Sigmoid colon (tissue), 7 donors: ENCODE data around the gene ACVR1. TPM values are rescaled to one million over a fixed set of nuclear protein-coding genes. Genes with fewer than 3 reads are reported as not detected.
"Not testable (repeated sequence)": the region's sequence is repeated elsewhere in the genome, so short reads cannot be mapped to it uniquely, and the experiment has no call there.

Experiments
- DNase-seq: peaks from one replicate; pipeline ENCODE4 v3.0.0-alpha.2; 2019
- H3K27ac ChIP-seq, 4 donors: fragments of 200-600 bp; sonication (generic); one replicate each; pipeline ENCODE4 v1.5.1; 2016 to 2019; ENCODE audit warnings: mild to moderate bottlenecking in 1 of 4
- H3K27me3 ChIP-seq, 3 donors: fragments of 200-600 bp; sonication (generic); one replicate each; pipeline ENCODE4 v1.5.1; 2019; ENCODE audit warnings: mild to moderate bottlenecking in 1 of 3
- H3K36me3 ChIP-seq, 4 donors: fragments of 200-600 bp; sonication (generic); one replicate each; pipeline ENCODE4 v1.5.1; 2016 to 2019
- H3K4me1 ChIP-seq, 4 donors: fragments of 200-600 bp; sonication (generic); one replicate each; pipeline ENCODE4 v1.5.1; 2017 to 2019
- H3K4me3 ChIP-seq, 4 donors: fragments of 200-600 bp; sonication (generic); one replicate each; pipeline ENCODE4 v1.5.1; 2017 to 2019; ENCODE audit warnings: mild to moderate bottlenecking in 2 of 4, moderate library complexity in 1 of 4
- H3K9me3 ChIP-seq, 4 donors: fragments of 200-600 bp in 3 of 4; sonication (generic) in 3 of 4; one replicate each; pipeline versions ENCODE4 v1.5.1 to v1.6.1; 2013 to 2019
- EP300 ChIP-seq, 4 donors: sonication (generic); formaldehyde crosslinking; IDR thresholded peaks; one replicate each; pipeline ENCODE4 v1.6.1; 2017; ENCODE audit warnings: antibody characterized with exemption in 4 of 4
- POLR2A ChIP-seq, 2 donors: fragments of 450-650 bp; IDR thresholded peaks; one replicate each; pipeline ENCODE4 v1.6.1; 2016; ENCODE audit warnings: antibody characterized with exemption in 2 of 2, mild to moderate bottlenecking in 2 of 2, moderate library complexity in 2 of 2
- POLR2AphosphoS5 ChIP-seq, 4 donors: sonication (generic); formaldehyde crosslinking; IDR thresholded peaks; one replicate each; pipeline ENCODE4 v1.6.1; 2017; ENCODE audit warnings: antibody characterized with exemption in 4 of 4
- WGBS, 2 donors: extraction: QIAGEN DNeasy Blood & Tissue Kit; methylation state at CpG; one replicate each; pipeline ENCODE4 v1.1.7; 2013; 5-methylcytosine and 5-hydroxymethylcytosine counted together
- intact Hi-C: fragments of 100-400 bp; cut with DNase I; formaldehyde crosslinking; loops from one replicate; pipeline ENCODE4 v1.15.1; 2023
- polyA plus RNA-seq, 3 donors: library from polyadenylated mRNA; stranded (reverse); fragments of 200-250 nt; gene quantifications; one replicate each; pipeline ENCODE4 v1.2.3, GENCODE V29; 2013
- total RNA-seq, 4 donors: library from RNA; depleted of rRNA; stranded (reverse); fragments of >200 nt; gene quantifications; one replicate each; pipeline ENCODE4 v1.1.0, GENCODE V29; 2016
- TF ChIP-seq, protein P1 (sequence below), 4 experiments: fragments of 450-650 bp in 3 of 4; fragments of 200-600 bp in 1 of 4; IDR thresholded peaks; one replicate each; pipeline ENCODE4 v1.5.1; 2016 to 2019; ENCODE audit warnings: antibody characterized with exemption in 4 of 4, mild to moderate bottlenecking in 3 of 4, moderate library complexity in 2 of 4
- donor health status: healthy with polysubstance abuse.
- donor health status: Bipolar disorder and iron deficiency.
- donor health status: healthy.

Gene ACVR1
- total and polyA plus RNA-seq, 7 donors: 2.3 to 36.0 (median 20.0) TPM

- Histone ChIP-seq H3K4me3 (no peak overlapping the region), H3K27me3 (no peaks in the 10 kb centered on the region), H3K36me3 (peaks cover 0 to 39% (median 2%) of the 10 kb centered on the region in 4 donors), H3K4me1 (no peaks in the 10 kb centered on the region), H3K27ac (no peak overlapping the region), H3K9me3 (peaks cover 0 to 15% (median 10%) of the 10 kb centered on the region in 4 donors)
- TF ChIP-seq POLR2AphosphoS5 (IDR thresholded peaks at IDR 0.05) (no peak), EP300 (IDR thresholded peaks at IDR 0.05) (no peak), POLR2A (IDR thresholded peaks at IDR 0.05) (no peak)
- TF ChIP-seq, protein P1, sequence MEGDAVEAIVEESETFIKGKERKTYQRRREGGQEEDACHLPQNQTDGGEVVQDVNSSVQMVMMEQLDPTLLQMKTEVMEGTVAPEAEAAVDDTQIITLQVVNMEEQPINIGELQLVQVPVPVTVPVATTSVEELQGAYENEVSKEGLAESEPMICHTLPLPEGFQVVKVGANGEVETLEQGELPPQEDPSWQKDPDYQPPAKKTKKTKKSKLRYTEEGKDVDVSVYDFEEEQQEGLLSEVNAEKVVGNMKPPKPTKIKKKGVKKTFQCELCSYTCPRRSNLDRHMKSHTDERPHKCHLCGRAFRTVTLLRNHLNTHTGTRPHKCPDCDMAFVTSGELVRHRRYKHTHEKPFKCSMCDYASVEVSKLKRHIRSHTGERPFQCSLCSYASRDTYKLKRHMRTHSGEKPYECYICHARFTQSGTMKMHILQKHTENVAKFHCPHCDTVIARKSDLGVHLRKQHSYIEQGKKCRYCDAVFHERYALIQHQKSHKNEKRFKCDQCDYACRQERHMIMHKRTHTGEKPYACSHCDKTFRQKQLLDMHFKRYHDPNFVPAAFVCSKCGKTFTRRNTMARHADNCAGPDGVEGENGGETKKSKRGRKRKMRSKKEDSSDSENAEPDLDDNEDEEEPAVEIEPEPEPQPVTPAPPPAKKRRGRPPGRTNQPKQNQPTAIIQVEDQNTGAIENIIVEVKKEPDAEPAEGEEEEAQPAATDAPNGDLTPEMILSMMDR (IDR thresholded peaks at IDR 0.05): no peak
- no peak for DNase-seq
- WGBS, 2 donors: 96 to 97% methylated on average over 2 of the region's 2 CpGs
- intact Hi-C loops: no loop called here
Measured at GRCh38 chr2:157720504-157720903, 155.6 kb downstream of the ACVR1 start.

GRCh38 chr2:157704653-157705052 lies 171.5 kb downstream of the ACVR1 start:
- WGBS, 2 donors: 82 to 85% methylated on average over 5 of the region's 5 CpGs
- peaks cover 0 to 10% (median 4%) of the 10 kb centered on the region in 4 donors for H3K9me3 ChIP-seq
- H3K4me1 ChIP-seq, H3K27ac ChIP-seq, DNase-seq, H3K36me3 ChIP-seq, intact Hi-C loops, H3K4me3 ChIP-seq, H3K27me3 ChIP-seq: not testable (repeated sequence)

GRCh38 chr2:157704148-157704547 lies 172.0 kb downstream of the ACVR1 start:
- intact Hi-C loops, H3K4me1 ChIP-seq, H3K27me3 ChIP-seq, H3K36me3 ChIP-seq, DNase-seq, H3K4me3 ChIP-seq, H3K27ac ChIP-seq: not testable (repeated sequence)
- 95 to 96% methylated on average over 6 of the region's 6 CpGs for WGBS, 2 donors
- H3K9me3 ChIP-seq: peaks cover 0 to 10% (median 4%) of the 10 kb centered on the region in 4 donors

DNA sequence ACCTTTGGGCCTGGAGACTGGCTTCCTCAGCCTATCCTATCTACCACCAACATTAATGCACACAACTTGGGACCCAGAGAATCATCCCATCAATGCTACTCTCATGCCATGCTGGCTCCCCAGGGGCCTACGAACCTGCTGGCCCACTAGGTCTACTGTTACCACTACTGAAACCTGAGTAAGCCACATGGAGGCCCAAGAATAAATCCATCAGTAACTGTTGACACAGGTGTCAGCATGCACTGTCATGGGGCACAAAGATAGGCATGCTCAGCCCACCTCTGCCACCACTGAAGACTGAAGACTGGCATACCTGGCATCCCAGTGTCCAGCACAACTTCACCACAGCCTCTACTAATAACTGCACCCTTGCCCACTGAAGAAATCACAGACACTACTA lies 176.3 kb downstream of the ACVR1 start:
- TF ChIP-seq, protein P1 (IDR thresholded peaks at IDR 0.05): no peak
- TF ChIP-seq POLR2AphosphoS5 (IDR thresholded peaks at IDR 0.05) (no peak), POLR2A (IDR thresholded peaks at IDR 0.05) (no peak), EP300 (IDR thresholded peaks at IDR 0.05) (no peak)
- 88 to 91% methylated on average over 1 of the region's 1 CpG for WGBS, 2 donors

GRCh38 chr2:157699009-157699408 lies 177.1 kb downstream of the ACVR1 start:
- Histone ChIP-seq H3K9me3 (peaks cover 0 to 9% (median 4%) of the 10 kb centered on the region in 4 donors), H3K27me3 (no peaks in the 10 kb centered on the region), H3K4me1 (no peaks in the 10 kb centered on the region), H3K4me3 (no peak overlapping the region), H3K36me3 (no peaks in the 10 kb centered on the region), H3K27ac (no peak overlapping the region)
- 87 to 92% methylated on average over 3 of the region's 3 CpGs for WGBS, 2 donors
- no peak for DNase-seq
- no peak for TF ChIP-seq EP300 (IDR thresholded peaks at IDR 0.05)
- TF ChIP-seq POLR2A (IDR thresholded peaks at IDR 0.05): no peak
- TF ChIP-seq, protein P1 (IDR thresholded peaks at IDR 0.05): no peak
- no peak for TF ChIP-seq POLR2AphosphoS5 (IDR thresholded peaks at IDR 0.05)
- intact Hi-C loops: no loop called here

More for the DNA sequence above, 176.3 kb downstream of the ACVR1 start:
- intact Hi-C loops: no loop called here
- no peak for DNase-seq
- Histone ChIP-seq H3K4me3 (no peak overlapping the region), H3K27ac (no peak overlapping the region), H3K4me1 (no peaks in the 10 kb centered on the region), H3K36me3 (no peaks in the 10 kb centered on the region), H3K27me3 (no peaks in the 10 kb centered on the region), H3K9me3 (peaks cover 0 to 10% (median 4%) of the 10 kb centered on the region in 4 donors)

DNA sequence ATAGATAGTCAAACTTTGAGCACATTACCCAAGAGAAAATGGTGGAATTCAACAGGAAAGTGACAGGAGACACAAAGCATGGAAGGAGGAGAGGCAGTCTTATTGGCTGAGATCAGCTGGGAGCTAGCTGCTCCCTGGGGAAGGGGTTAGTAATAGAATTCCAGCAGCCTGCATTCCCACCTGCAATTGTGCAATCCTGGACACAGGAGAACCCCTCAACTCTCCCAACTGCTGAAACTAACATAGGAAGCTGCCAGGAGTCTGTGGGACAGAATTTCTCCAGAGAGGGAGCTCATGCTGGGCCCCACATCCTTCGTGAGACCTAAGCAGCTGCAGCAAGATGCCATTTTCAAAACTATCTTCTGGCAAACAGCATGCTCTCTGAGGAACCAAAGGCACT lies 177.7 kb downstream of the ACVR1 start:
- Histone ChIP-seq H3K27ac (no peak overlapping the region), H3K4me3 (no peak overlapping the region), H3K9me3 (peaks cover 0 to 7% (median 4%) of the 10 kb centered on the region in 4 donors), H3K27me3 (no peaks in the 10 kb centered on the region), H3K36me3 (no peaks in the 10 kb centered on the region), H3K4me1 (no peaks in the 10 kb centered on the region)
- intact Hi-C loops: no loop called here
- WGBS, 2 donors: 72 to 82% methylated on average over 1 of the region's 1 CpG
- no peak for DNase-seq
- TF ChIP-seq, protein P1 (IDR thresholded peaks at IDR 0.05): no peak
- TF ChIP-seq POLR2AphosphoS5 (IDR thresholded peaks at IDR 0.05): no peak
- no peak for TF ChIP-seq POLR2A (IDR thresholded peaks at IDR 0.05)
- no peak for TF ChIP-seq EP300 (IDR thresholded peaks at IDR 0.05)
